H1 (cell line): ENCODE data around the gene TMEM151A. TPM values are rescaled to one million over a fixed set of nuclear protein-coding genes. Genes with fewer than 3 reads are reported as not detected.

Source experiments
- CREB1 ChIP-seq: IDR thresholded peaks from 2 replicates; pipeline ENCODE4 v1.6.1; 2012; ENCODE audit warnings: inconsistent platforms
- GTF2F1 ChIP-seq: IDR thresholded peaks from 2 replicates; pipeline ENCODE4 v1.6.1; 2012; ENCODE audit warnings: low read depth, low read length, improper control_type of control experiment, borderline replicate concordance
- JUND ChIP-seq: IDR thresholded peaks from 2 replicates; pipeline ENCODE4 v1.6.1; 2011; ENCODE audit warnings: mild to moderate bottlenecking, improper control_type of control experiment, low read length
- MAFK ChIP-seq: IDR thresholded peaks from 2 replicates; pipeline ENCODE4 v1.6.1; 2012; ENCODE audit warnings: low read depth, mild to moderate bottlenecking, improper control_type of control experiment, low read length
- RAD21 ChIP-seq, 2 experiments: IDR thresholded peaks in 1 of 2; conservative IDR thresholded peaks in 1 of 2; 2 replicates each; pipeline ENCODE4 v1.6.1; 2011; ENCODE audit warnings: low read depth in 2 of 2, low read length in 2 of 2, improper control_type of control experiment in 1 of 2, inconsistent platforms in 1 of 2, mild to moderate bottlenecking in 1 of 2, moderate library complexity in 1 of 2
- RXRA ChIP-seq: IDR thresholded peaks from 2 replicates; pipeline ENCODE4 v1.6.1; 2011; ENCODE audit warnings: low read depth, mild to moderate bottlenecking, low read length, moderate library complexity; ENCODE audit not compliant: insufficient read depth
- SIN3A ChIP-seq, 2 experiments: IDR thresholded peaks in 1 of 2; conservative IDR thresholded peaks in 1 of 2; 2 replicates each; pipeline ENCODE4 v1.6.1; 2011 to 2012; ENCODE audit warnings: low read length in 2 of 2, improper control_type of control experiment in 1 of 2, low read depth in 1 of 2, mild to moderate bottlenecking in 1 of 2
- SIX5 ChIP-seq: IDR thresholded peaks from 2 replicates; pipeline ENCODE4 v1.6.1; 2011; ENCODE audit warnings: mild to moderate bottlenecking, low read depth, low read length
- SRF ChIP-seq: IDR thresholded peaks from 2 replicates; pipeline ENCODE4 v1.6.1; 2011; ENCODE audit warnings: mild to moderate bottlenecking, low read depth, low read length, moderate library complexity
- SUZ12 ChIP-seq: fragments of 200-600 bp; sonication (generic); IDR thresholded peaks from 2 replicates; pipeline ENCODE4 v1.6.1; 2012; ENCODE audit warnings: mild to moderate bottlenecking, inconsistent platforms, low read length, moderate library complexity, mixed read lengths
- polyA plus RNA-seq, 7 experiments: library from polyadenylated mRNA; depleted of rRNA in 3 of 7; stranded (reverse) in 5 of 7; unstranded in 2 of 7; fragments of >200 nt in 5 of 7; fragments of 200-250 nt in 2 of 7; gene quantifications; 1 replicate in 5 of 7; 2 replicates in 1 of 7; 4 replicates in 1 of 7; pipeline versions ENCODE4 v1.2.1 to v1.2.3, GENCODE V29; 2011 to 2013; ENCODE audit warnings: missing spikeins in 2 of 7, mixed read lengths in 2 of 7
- total RNA-seq: library from RNA; stranded (reverse); fragmentation: NEBNext Ultra II Directional; extraction: Animal tissue kit (Norgen Biotek cat#: 25700); gene quantifications from 2 replicates; pipeline ENCODE4 v1.2.1, GENCODE V29; 2021
- TF ChIP-seq, protein P1 (sequence below), 3 experiments: IDR thresholded peaks; 1 replicate in 2 of 3; 2 replicates in 1 of 3; pipeline versions ENCODE4 v1.5.1 to v1.6.1; 2011; ENCODE audit warnings: low read length in 3 of 3, mild to moderate bottlenecking in 3 of 3, inconsistent platforms in 2 of 3, low read depth in 1 of 3, moderate library complexity in 1 of 3; ENCODE audit not compliant: insufficient read depth in 1 of 3; ENCODE audit errors: control extremely low read depth in 1 of 3

TMEM151A gene
- total and polyA plus RNA-seq, 2 of the 8 experiments (the other 6 are each of a cell fraction or from before 2014, with no cell fraction given): 3.2 TPM

DNA sequence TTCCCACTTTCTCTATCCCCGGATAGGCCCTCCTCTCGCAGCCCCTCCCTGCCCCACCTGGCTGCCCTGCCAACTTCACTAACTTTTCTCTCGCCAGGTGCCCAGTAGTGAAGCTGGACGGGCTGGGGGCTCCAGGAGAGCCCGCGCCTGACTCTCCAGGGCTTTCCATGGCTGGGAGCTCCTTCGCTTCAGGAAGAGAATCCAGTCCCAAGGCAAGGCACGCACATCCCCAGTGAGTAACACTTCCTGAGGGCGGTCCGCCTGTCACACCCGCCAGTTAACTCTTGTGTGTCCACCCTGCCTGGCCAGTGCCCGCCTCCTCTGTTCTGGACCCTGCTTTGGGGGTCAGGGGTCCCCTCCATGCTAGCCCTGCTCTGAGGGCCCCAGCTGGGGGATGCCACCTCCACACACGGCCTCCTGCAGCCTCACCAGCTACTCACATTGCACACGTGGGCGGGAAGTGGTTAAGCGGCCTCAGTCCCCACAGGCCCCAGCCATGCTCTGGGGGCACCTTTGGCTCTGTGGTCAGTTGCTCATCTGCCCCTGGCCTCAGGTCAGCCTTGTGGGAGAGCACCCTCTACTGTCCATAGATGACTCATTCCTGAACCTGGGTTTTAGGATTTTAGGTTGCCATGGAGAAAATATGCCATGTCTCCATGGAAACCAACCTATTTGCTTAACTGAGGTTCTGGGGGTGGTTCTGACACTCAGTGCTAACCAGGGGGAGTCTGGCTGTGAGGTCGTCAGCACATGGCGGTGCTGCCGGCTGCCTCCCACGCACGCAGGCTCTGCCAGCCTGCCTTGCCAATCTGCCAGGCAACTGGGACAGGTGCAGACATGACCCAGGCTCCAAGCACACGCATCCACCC lies 44.8 kb downstream of the TMEM151A start, which contains the start of gene RIN1 (continued):
- TF ChIP-seq SUZ12: 0 out of 2 replicates have a peak, but pooled peaks have one; percentile 15
- peak; percentile 70 to 79 for TF ChIP-seq RAD21 (IDR thresholded peaks at IDR 0.05 in 1 of 2, conservative IDR thresholded peaks at IDR 0.05 in 1 of 2; ENCODE audit: low read depth in 2 of 2, low read length in 2 of 2)
- TF ChIP-seq CREB1: peak; percentile 57
- TF ChIP-seq SRF: no peak
- no peak for TF ChIP-seq RXRA
- peak; percentile 88 for TF ChIP-seq JUND
- TF ChIP-seq, protein P1, sequence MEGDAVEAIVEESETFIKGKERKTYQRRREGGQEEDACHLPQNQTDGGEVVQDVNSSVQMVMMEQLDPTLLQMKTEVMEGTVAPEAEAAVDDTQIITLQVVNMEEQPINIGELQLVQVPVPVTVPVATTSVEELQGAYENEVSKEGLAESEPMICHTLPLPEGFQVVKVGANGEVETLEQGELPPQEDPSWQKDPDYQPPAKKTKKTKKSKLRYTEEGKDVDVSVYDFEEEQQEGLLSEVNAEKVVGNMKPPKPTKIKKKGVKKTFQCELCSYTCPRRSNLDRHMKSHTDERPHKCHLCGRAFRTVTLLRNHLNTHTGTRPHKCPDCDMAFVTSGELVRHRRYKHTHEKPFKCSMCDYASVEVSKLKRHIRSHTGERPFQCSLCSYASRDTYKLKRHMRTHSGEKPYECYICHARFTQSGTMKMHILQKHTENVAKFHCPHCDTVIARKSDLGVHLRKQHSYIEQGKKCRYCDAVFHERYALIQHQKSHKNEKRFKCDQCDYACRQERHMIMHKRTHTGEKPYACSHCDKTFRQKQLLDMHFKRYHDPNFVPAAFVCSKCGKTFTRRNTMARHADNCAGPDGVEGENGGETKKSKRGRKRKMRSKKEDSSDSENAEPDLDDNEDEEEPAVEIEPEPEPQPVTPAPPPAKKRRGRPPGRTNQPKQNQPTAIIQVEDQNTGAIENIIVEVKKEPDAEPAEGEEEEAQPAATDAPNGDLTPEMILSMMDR (IDR thresholded peaks at IDR 0.05; ENCODE audit: control extremely low read depth in 1 of 3, insufficient read depth in 1 of 3, low read depth in 1 of 3, low read length in 3 of 3): peak in 2 of 3 experiments; percentile 65 to 75; a peak in 3 of 4 replicates
- peak; percentile 71 to 91; a peak in 3 of 4 replicates for TF ChIP-seq SIN3A (conservative IDR thresholded peaks at IDR 0.05 in 1 of 2, IDR thresholded peaks at IDR 0.05 in 1 of 2; ENCODE audit: low read depth in 1 of 2, low read length in 2 of 2)
- no peak for TF ChIP-seq SIX5
- TF ChIP-seq MAFK: no peak
- no peak for TF ChIP-seq GTF2F1
